ENCODE measurements around the gene FARS2. TPM values are rescaled to one million over a fixed set of nuclear protein-coding genes. Genes with fewer than 3 reads are reported as not detected.
"Not testable (repeated sequence)": the region's sequence is repeated elsewhere in the genome, so short reads cannot be mapped to it uniquely, and the experiment has no call there.

Gene FARS2
- polyA plus RNA-seq, 3 donors: 21.5 to 22.5 (median 21.5) TPM

DNA sequence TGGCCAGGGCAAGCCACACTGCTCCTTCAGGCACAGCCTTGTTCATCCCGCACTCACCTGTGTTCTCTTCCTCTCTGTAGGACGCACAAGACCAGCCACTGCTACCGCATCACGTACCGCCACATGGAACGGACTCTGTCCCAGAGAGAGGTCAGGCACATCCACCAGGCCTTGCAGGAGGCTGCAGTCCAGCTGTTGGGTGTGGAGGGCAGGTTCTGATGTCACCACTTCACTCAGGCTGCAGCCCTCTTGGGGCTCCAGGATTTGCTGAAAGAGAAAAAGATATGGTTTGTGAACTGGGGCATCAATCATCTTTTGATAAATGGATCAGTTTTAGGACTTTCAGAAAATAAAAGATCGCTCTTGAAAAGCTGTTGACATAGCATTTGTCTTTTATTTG, 509.9 kb downstream of the FARS2 start:
- DNase-seq (ENCODE audit: low read depth in 3 of 3, low spot score in 2 of 3): no peak

DNA sequence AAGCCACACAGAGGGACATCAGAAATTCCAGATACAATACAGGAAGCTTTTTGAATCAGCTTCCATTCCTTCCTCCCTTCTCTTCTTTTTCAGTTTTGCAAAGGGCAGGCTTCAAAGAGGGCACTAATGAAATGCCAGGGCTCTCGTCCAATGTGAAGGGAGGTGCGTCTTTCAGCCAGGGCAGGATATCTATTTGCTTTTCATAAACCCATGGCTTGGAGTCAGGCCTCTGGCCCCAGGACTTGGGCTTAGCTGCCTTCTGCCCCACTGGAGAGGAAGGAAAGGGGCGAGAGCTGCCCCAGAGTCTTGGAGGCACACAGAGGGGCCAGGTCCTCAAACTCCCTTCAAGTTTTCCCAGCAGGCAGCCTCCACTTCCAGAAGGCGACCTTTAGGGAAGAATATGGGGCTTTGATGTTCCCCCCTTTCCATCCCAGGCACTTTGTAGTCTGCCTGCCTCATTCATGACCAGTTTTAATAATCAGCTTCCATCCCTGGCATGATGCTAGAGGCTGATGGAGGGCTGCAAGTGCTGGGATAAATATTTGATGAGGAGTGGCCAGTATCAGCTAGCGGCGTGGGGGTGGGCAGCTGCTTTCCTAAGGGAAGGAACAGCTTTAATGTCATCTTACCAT, 510.6 kb downstream of the FARS2 start:
- DNase-seq (ENCODE audit: low read depth in 3 of 3, low spot score in 2 of 3): no peak

DNA sequence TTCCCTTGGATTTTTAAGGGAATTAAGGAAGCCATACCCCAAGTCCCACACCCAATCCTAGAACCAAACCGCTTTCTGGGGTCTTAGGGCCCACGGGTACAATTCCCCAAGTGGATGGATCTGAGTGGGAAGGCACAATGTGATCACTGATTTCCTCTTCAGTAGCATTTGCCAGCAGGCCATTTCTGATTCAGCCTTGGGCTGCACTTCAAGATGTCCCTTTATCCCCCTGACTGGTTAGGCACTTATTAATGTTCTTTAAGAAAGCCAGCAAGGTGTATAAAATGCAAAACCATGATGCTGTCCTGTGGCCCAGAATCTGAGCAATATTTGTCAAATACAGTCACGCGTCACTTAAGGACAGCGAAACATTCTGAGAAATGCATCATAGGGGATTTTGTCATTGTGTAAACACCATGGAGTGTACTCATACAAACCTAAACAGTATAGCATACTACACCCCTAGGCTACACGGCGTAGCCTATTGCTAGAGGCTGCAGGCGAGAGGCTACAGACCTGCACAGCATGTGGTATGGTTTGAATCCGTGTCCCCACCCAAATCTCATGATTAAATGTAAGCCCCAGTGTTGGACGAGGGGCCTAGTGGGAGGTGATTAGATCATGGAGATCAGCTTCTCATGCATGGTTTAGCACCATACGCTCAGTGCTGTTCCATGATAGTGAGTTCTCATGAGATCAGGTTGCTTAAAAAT, 511.3 kb downstream of the FARS2 start:
- DNase-seq (ENCODE audit: low read depth in 3 of 3, low spot score in 2 of 3): no peak

DNA sequence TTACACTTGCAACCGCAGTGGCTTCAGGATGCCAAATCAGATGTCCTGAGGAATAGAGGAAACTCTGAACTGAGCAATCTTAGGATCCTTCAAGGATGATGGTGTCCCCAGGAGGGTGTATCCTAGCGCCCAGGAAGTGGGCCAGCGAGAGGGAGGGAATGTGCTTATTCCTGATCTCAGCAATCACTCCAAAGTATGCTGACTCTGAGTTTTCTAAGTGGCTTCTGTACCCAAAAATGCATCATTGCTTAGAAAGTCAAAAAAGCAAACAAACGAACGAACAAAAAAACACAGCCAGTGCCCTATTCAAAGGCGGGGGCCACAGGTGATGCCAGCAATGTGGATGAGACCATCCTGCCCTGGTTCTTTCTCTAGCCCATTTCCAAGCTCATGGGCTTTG, 514.8 kb downstream of the FARS2 start:
- no peak for DNase-seq (ENCODE audit: low read depth in 3 of 3, low spot score in 2 of 3)

DNA sequence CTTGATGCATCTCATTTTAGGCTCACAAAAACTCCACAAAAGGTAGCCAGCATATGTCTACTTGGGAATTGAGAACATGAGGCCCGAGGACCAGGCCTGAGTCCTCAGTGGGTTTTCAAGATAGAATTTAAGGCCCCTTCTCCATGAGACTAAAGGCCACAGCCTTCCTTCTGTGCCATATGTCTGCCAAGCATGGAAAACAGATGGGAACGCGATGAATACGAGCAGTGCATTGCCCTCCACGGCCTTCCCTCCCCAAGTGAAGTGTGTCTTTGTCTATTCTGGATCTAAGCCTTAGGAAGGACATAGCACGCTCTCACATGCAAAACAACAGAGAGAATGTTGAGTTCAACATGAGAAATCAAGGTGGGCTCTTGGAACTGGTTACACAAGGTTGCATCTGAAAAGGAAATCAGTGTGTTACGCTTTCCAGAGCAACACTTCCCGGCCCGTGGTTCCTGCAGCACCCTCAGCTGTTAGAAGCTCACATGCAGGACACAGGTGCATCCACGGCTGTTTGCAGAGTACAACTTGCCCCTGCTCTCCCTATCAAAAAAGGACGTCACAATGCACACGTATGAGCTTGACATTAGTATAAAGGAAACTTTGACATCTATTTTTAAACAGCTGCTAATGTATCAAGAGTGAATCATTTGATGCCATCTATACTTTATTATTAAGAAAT, 515.5 kb downstream of the FARS2 start:
- DNase-seq (ENCODE audit: low read depth in 3 of 3, low spot score in 2 of 3): no peak

DNA sequence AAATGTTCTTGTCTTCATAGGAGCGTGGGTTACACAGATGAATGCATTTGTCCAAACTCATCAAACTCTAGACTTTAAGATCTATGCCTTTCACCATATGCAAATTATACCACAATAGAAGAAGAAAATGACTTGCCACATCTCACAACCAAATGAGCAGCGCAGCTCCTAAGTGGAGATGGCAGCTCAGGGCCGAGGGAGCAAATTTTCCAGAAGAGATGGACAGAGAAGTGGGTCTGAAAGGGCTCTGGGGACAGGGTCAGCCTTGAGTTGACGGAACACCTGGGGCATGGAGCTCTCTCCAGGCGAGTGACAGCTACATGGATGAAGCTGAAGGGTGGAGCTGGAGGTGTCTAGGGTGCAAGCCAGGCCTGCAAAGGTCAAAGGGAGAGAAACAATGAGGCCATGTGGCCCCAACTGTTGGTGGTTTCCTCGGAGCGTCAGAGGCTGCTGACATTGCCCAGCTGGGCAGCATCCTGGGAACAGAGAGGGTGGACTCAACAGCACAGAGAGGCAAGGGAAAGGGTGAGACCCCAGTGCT, 517.1 kb downstream of the FARS2 start:
- no peak for DNase-seq (ENCODE audit: low read depth in 3 of 3, low spot score in 2 of 3)

DNA sequence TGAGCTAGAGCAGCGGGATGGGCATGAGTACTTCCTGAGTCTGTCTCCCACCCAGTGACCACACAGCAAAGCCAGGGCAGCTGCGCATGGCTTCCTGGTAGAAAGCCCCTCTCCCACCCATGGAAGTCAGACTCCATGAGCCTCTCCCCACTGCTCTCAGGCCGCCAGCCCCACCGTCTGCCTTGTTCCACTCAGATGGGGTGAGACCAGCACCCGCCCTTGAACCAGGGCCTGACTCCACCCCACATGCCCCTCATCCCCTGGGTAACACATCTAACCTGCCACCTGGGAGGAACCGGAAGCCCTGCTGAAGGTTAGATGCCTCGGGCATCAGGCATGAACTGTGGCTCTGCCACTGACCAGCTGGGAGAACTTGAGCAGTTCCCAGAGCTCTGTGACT, 517.6 kb downstream of the FARS2 start:
- DNase-seq (ENCODE audit: low read depth in 3 of 3, low spot score in 2 of 3): no peak

DNA sequence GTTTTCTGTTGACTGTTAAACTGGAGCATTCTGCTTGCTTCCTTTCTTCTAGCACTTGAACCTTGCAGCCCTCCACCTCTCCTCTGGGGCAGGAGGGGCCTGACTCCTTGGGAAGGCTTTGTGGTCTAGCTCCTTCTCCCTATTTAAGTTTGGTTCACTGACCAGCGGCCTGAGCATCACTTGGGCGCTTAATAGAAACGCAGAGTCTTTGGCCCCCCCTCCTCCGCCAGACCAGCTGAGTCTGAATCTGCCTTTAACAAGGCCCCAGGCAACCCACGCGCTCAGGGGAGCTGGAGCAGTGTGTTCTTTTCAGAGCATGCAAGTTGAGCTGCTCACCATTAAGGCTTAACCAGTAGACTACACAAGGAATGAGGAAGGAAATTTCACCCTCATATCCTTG, 519.7 kb downstream of the FARS2 start:
- no peak for DNase-seq (ENCODE audit: low read depth in 3 of 3, low spot score in 2 of 3)

DNA sequence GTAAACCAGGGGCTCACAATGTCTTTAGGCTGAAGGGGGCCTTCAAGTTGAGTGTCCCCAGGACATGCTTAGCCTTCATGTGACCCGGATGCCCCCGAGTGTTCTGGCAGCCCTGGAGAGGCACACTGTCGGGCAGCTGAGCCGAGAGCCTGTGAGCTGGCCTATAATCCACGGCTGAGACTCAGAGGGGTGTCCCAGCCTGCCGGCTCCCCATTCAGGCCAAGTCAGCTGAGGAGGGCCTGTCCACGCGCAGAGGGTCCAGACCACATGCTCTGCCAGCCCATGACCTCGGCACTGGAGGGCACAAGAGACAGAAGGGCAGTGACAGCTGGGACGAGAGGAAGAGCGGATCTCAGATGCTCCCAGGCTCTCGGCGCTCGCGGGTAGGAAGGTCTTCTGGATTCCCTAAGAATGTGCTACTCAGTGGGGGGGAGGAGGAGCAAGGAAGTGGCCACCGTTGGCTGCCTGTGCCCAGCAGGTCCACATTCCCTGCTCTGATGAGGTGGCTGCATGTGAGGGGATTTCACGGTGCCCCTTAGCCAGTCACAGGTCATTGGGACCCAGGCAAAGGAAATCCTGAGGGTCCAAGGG, 520.7 kb downstream of the FARS2 start:
- no peak for DNase-seq (ENCODE audit: low read depth in 3 of 3, low spot score in 2 of 3)

DNA sequence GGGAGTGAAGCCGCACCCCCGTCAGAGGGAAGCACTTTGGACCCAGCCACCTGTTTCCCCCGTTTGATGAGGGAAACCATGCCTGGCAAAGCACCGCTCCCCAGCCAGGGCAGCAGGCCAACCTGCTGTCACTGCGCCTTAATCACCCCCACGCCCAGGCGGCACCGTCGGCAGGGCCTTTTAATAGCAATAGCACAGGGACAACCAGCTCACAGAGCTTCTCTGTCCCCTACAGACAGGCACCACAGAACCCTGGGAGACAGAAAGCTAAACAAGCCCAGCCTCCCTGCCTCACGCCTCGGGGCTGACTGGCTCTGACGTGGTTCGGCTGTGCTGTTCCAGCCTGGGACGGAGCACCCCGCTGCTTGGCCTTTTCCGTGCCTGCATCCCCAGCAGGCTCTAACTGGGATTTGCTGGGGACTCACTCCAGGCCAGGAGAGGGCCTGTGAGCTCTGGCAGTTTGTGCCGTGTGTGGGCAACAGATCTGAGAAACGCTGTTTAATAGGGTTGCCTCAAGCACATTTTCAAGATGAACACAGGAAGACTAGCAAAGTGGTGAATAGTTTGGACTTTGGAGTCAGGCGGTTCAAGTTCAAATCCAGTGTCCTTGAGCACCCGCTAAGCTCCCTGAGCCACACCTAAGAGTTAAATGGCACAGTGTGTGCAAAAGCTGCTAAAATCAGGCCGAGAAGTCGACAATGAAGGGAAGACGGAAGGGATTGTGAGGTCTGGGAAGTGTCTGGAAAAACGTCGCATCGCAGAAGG, 521.7 kb downstream of the FARS2 start:
- no peak for DNase-seq (ENCODE audit: low read depth in 3 of 3, low spot score in 2 of 3)

DNA sequence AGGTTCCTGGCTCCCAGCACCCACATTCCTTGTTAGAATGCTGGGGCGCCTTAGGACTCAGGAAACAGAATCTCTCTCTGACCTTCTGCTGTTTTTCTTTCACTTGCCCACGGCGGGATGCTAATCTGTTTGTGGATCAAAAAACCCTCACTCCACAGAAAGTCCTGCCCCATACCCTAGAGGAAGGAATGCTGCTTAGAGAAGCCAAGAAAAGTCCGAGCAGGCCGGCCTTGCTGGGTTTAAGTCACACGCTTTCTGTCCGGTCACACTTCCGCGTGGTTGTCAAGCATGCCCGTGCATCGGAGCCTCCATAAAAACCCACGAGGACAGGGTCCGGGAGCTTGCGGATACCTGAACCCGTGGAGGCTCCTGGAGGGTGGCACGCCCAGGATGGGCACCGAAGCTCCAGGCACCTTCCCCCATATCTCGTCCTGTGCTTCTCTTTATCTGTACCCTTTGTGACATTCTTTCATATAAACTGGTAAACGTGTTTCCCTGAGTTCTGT, 522.3 kb downstream of the FARS2 start:
- no peak for DNase-seq (ENCODE audit: low read depth in 3 of 3, low spot score in 2 of 3)

DNA sequence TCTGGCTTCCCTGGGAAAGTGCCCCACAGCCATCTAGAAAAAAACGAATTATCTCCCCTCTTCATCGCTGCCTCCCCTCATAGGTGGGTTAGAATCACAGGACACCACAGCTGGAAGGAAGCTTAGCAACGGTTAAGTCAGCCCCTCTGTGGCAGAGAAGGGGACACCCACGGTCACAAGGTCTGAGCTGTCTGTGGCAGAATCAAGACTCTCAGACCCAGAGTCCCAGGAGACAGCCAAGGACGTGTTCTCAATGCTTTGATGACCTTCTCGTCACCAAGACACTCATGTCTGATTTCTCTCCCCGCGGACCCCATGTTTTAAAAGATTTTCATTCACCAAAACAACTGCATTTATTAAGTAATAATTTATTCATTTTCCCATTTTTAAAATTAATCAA, 523.9 kb downstream of the FARS2 start:
- DNase-seq (ENCODE audit: low read depth in 3 of 3, low spot score in 2 of 3): no peak

DNA sequence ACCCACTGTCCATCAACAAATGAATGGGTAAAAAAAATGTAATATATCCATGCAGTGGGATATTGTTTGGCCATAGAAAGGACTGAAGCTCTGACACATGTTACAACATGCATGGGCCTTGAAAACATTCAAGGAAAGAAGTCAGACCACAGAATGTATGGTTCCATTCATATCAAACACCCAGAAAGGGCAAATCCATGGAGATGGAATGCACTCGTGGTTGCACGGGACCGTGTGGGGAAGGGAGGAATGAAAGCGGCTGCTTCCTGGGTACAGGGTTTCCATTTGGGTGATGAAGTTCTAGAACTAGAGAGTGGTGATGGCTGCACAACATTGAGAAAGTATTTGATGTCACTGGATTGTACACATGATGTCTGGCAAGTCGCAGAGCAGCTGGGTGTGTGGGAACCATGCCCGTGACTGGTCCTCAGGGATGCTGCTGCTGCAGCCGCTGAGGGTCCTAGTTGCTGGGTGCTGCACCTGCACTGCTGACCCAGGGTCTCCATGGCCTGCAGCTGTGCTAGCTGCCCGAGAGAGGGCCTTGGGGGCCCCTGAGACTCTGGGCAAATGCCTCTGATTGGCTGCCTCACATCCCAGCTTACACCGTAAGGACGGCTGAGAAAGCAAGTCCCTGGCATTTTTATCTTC, 525.1 kb downstream of the FARS2 start:
- no peak for DNase-seq (ENCODE audit: low read depth in 3 of 3, low spot score in 2 of 3)

DNA sequence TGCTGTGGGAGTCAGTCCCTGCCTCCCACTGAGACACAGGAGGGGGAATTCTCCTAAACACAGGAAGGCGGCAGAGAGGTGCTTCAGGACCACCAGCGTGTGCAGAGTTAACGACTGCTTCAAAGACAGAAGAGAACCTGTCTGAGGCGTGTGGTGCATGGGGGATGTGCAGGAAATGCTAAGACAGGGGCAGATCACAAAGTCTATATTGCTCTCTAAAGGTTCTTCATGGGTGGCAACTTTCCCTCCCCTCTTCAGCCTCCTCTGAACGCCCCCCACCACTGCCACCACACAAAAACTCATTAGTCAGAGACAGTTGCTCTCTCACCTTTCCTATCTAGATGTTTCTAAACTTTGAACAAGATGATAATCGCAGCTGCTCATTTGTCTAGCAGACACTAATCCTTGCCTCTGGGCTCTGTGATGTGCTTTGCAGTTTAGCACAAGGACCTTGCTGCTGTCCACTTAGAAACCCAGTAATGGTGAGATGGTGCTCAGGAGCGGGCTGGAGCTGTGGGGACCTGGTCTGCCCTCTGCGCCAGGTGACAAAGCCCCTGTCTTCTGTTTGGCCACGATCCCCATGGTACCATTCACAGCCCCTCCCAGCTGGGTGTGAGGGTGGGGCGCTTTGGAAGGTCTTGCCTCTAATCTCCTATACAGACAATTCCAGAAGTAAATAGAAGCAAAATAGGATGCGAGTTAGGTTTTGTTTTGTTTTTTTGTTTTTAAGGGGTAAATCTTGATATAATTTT, 525.8 kb downstream of the FARS2 start:
- no peak for DNase-seq (ENCODE audit: low read depth in 3 of 3, low spot score in 2 of 3)

DNA sequence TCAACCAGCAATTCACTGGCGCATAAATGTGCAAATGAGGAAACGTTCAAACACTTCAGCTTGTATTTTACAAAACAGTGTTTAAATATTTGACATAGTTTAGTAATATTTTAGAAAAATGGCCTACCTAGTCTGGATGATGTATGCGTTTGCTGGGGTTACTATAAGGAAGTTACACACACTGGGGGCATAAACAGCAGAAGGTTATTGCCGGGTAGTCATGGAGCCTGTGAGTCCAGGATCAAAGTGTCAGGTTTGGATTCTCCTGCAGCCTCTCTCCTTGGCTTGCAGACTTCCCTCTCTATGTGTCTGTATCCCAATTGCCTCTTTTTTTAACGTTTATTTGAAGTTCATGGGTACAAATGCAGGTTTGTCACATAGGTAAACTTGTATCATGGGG, 528.1 kb downstream of the FARS2 start:
- DNase-seq (ENCODE audit: low read depth in 3 of 3, low spot score in 2 of 3): not testable (repeated sequence)

DNA sequence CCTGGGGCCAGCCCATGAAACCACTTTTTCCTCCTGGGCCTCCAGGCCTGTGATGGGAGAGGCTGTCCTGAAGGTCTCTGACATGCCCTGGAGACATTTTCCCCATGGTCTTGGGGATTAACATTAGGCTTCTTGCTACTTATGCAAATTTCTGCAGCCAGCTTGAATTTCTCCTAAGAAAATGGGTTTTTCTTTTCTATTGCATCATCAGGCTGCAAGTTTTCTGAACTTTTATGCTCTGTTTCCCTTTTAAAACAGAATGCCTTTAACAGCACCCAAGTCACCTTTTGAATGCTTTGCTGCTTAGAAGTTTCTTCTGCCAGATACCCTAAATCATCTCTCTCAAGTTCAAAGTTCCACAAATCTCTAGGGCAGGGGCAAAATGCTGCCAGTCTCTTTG, 535.2 kb downstream of the FARS2 start:
- not testable (repeated sequence) for DNase-seq (ENCODE audit: low read depth in 3 of 3, low spot score in 2 of 3)

DNA sequence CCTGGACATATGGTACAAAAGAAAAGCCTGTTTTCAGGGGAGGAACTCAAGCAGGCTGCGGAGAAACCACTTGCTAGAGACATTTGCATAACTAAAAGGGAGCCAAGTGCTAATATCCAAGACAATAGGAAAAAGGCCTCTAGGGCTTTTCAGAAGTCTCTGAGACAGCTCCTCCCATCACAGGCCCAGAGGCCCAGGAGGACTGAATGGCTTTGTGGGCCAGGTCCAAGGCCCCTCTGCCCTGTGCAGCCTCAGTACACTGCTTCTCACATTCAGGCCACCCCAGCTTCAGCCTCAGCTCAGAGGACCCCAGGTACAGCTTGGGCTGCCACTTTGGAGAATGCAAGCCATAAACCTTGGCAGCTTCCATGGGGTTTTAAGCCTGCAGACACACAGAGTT, 545.1 kb downstream of the FARS2 start:
- DNase-seq (ENCODE audit: low read depth in 3 of 3, low spot score in 2 of 3): not testable (repeated sequence)

DNA sequence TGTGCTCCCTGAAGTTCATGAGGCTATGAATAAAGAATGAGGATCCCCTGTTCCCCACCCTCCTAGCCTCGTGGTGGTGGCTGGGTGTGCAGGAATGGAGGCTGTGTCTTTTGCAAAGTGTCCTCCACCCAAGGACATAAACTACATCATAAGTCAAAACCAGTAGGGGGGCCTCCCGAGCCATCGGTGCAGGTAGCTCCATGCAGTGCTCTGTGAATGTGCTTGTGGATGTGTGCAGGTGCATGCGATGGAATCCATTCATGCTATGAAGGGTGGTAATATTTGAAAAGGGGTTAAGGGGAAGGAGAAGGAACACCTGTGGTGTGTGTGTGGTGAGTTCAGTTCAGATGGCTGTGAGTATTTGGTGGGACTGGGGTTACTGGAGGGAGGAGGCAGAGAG, 548.1 kb downstream of the FARS2 start:
- no peak for DNase-seq (ENCODE audit: low read depth in 3 of 3, low spot score in 2 of 3)

DNA sequence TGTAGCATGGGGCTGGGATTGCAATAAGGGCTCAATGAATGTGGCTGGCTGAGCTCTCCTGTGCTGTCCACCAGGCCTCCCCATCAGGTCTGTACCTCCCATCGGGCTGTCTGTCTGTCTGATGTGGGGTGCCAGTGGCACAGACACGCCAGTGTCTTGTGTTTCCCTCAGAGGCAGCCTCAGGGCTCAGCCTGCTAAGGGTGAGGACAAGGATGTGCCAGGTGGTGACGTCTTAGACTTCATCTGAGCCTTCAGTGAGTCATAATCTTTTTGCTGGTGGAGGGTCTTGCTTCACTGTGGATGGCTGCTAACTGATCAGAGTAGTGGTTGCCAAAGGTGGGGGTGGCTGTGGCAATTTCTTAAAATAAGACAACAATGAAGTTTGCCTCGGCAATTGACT, 550.7 kb downstream of the FARS2 start:
- DNase-seq (ENCODE audit: low read depth in 3 of 3, low spot score in 2 of 3): no peak
